ENCODE data around the gene SLC17A5.

Gene SLC17A5

GRCh38 chr6:73671911-73672685, 18.3 kb upstream of the SLC17A5 start:
- no peak overlapping the region for H3K56ac ChIP-seq (ENCODE audit: low read length)
- no CpG with 5 or more reads among the region's 8 CpGs for WGBS (ENCODE audit: extremely low coverage, insufficient coverage, low lambda C conversion rate)
- H3K79me2 ChIP-seq (ENCODE audit: control insufficient read depth, insufficient read depth, low read length), result no peaks in the 10 kb centered on the region
- H2BK120ac ChIP-seq (ENCODE audit: low read depth, low read length), result no peak overlapping the region
- no peak overlapping the region for H4K5ac ChIP-seq (ENCODE audit: low read length)
- no peak overlapping the region for H3K4me3 ChIP-seq (ENCODE audit: low read length)
- no peak overlapping the region for H3K4me2 ChIP-seq (ENCODE audit: low read length)
- H3K23ac ChIP-seq (ENCODE audit: low read length), result no peak overlapping the region
- no peak overlapping the region for H2AK5ac ChIP-seq (ENCODE audit: low read length)
- H3K18ac ChIP-seq (ENCODE audit: low read length), result no peak overlapping the region
- H3K27ac ChIP-seq (ENCODE audit: low read depth, low read length), result no peak overlapping the region
- no peaks in the 10 kb centered on the region for H3K36me3 ChIP-seq (ENCODE audit: control insufficient read depth, insufficient read depth, low read length)
- no peak overlapping the region for H3K4ac ChIP-seq (ENCODE audit: low read depth, low read length)
- no peak overlapping the region for H2BK5ac ChIP-seq (ENCODE audit: low read length)
- H2BK15ac ChIP-seq (replicated peaks; ENCODE audit: low read depth), result no peak overlapping the region
- DNase-seq, result no peak
- no peaks in the 10 kb centered on the region for H3K27me3 ChIP-seq (ENCODE audit: insufficient read depth, low read length, poor library complexity)
- H3K9ac ChIP-seq (ENCODE audit: low read length), result no peak overlapping the region
- H3K4me1 ChIP-seq (ENCODE audit: control insufficient read depth, low read depth, low read length), result no peaks in the 10 kb centered on the region
- no peaks in the 10 kb centered on the region for H3K79me1 ChIP-seq (ENCODE audit: low read length)
- H4K8ac ChIP-seq (ENCODE audit: low read depth, low read length), result no peak overlapping the region

GRCh38 chr6:73669005-73669404, 15.2 kb upstream of the SLC17A5 start:
- no CpG with 5 or more reads among the region's 1 CpG for WGBS (ENCODE audit: extremely low coverage, insufficient coverage, low lambda C conversion rate)
- Histone ChIP-seq H3K9ac (ENCODE audit: low read length) (no peak overlapping the region), H4K8ac (ENCODE audit: low read depth, low read length) (no peak overlapping the region), H3K18ac (ENCODE audit: low read length) (no peak overlapping the region), H2BK120ac (ENCODE audit: low read depth, low read length) (no peak overlapping the region), H3K79me2 (ENCODE audit: control insufficient read depth, insufficient read depth, low read length) (no peaks in the 10 kb centered on the region), H3K56ac (ENCODE audit: low read length) (no peak overlapping the region), H3K4me1 (ENCODE audit: control insufficient read depth, low read depth, low read length) (no peaks in the 10 kb centered on the region), H3K27me3 (ENCODE audit: insufficient read depth, low read length, poor library complexity) (no peaks in the 10 kb centered on the region), H3K4ac (ENCODE audit: low read depth, low read length) (no peak overlapping the region), H3K23ac (ENCODE audit: low read length) (no peak overlapping the region), H4K5ac (ENCODE audit: low read length) (no peak overlapping the region), H3K27ac (ENCODE audit: low read depth, low read length) (no peak overlapping the region), H2BK5ac (ENCODE audit: low read length) (no peak overlapping the region), H3K4me2 (ENCODE audit: low read length) (no peak overlapping the region), H2BK15ac (replicated peaks; ENCODE audit: low read depth) (no peak overlapping the region), H2AK5ac (ENCODE audit: low read length) (no peak overlapping the region), H3K79me1 (ENCODE audit: low read length) (no peaks in the 10 kb centered on the region), H3K36me3 (ENCODE audit: control insufficient read depth, insufficient read depth, low read length) (no peaks in the 10 kb centered on the region), H3K4me3 (ENCODE audit: low read length) (no peak overlapping the region)
- DNase-seq, result no peak

GRCh38 chr6:73667798-73668197, 14.0 kb upstream of the SLC17A5 start:
- Histone ChIP-seq H3K4ac (ENCODE audit: low read depth, low read length) (no peak overlapping the region), H2BK5ac (ENCODE audit: low read length) (no peak overlapping the region), H3K79me2 (ENCODE audit: control insufficient read depth, insufficient read depth, low read length) (no peaks in the 10 kb centered on the region), H3K4me3 (ENCODE audit: low read length) (no peak overlapping the region), H3K36me3 (ENCODE audit: control insufficient read depth, insufficient read depth, low read length) (no peaks in the 10 kb centered on the region), H2AK5ac (ENCODE audit: low read length) (no peak overlapping the region), H3K79me1 (ENCODE audit: low read length) (no peaks in the 10 kb centered on the region), H3K9ac (ENCODE audit: low read length) (no peak overlapping the region), H3K56ac (ENCODE audit: low read length) (no peak overlapping the region), H3K4me1 (ENCODE audit: control insufficient read depth, low read depth, low read length) (no peaks in the 10 kb centered on the region), H3K18ac (ENCODE audit: low read length) (no peak overlapping the region), H3K4me2 (ENCODE audit: low read length) (no peak overlapping the region), H3K23ac (ENCODE audit: low read length) (no peak overlapping the region), H2BK120ac (ENCODE audit: low read depth, low read length) (no peak overlapping the region), H4K8ac (ENCODE audit: low read depth, low read length) (no peak overlapping the region), H3K27me3 (ENCODE audit: insufficient read depth, low read length, poor library complexity) (no peaks in the 10 kb centered on the region), H2BK15ac (replicated peaks; ENCODE audit: low read depth) (no peak overlapping the region), H4K5ac (ENCODE audit: low read length) (no peak overlapping the region), H3K27ac (ENCODE audit: low read depth, low read length) (no peak overlapping the region)
- WGBS (ENCODE audit: extremely low coverage, insufficient coverage, low lambda C conversion rate), result no CpG with 5 or more reads among the region's 1 CpG
- no peak for DNase-seq

- H3K27ac ChIP-seq (ENCODE audit: low read depth, low read length), result no peak overlapping the region
- no peak for DNase-seq
Observed at GRCh38 chr6:73666393-73666792, 12.6 kb upstream of the SLC17A5 start.

GRCh38 chr6:73665686-73666319, 12.0 kb upstream of the SLC17A5 start:
- Histone ChIP-seq H4K5ac (ENCODE audit: low read length) (no peak overlapping the region), H2AK5ac (ENCODE audit: low read length) (no peak overlapping the region), H3K79me2 (ENCODE audit: control insufficient read depth, insufficient read depth, low read length) (no peaks in the 10 kb centered on the region), H3K79me1 (ENCODE audit: low read length) (no peaks in the 10 kb centered on the region), H3K56ac (ENCODE audit: low read length) (no peak overlapping the region), H3K4me1 (ENCODE audit: control insufficient read depth, low read depth, low read length) (no peaks in the 10 kb centered on the region), H3K27ac (ENCODE audit: low read depth, low read length) (no peak overlapping the region), H2BK5ac (ENCODE audit: low read length) (no peak overlapping the region), H3K23ac (ENCODE audit: low read length) (no peak overlapping the region), H2BK120ac (ENCODE audit: low read depth, low read length) (no peak overlapping the region), H3K4me3 (ENCODE audit: low read length) (no peak overlapping the region), H3K4ac (ENCODE audit: low read depth, low read length) (no peak overlapping the region), H3K18ac (ENCODE audit: low read length) (no peak overlapping the region), H3K4me2 (ENCODE audit: low read length) (no peak overlapping the region), H2BK15ac (replicated peaks; ENCODE audit: low read depth) (no peak overlapping the region), H3K27me3 (ENCODE audit: insufficient read depth, low read length, poor library complexity) (no peaks in the 10 kb centered on the region), H3K9ac (ENCODE audit: low read length) (no peak overlapping the region), H4K8ac (ENCODE audit: low read depth, low read length) (no peak overlapping the region), H3K36me3 (ENCODE audit: control insufficient read depth, insufficient read depth, low read length) (no peaks in the 10 kb centered on the region)
- no CpG with 5 or more reads among the region's 3 CpGs for WGBS (ENCODE audit: extremely low coverage, insufficient coverage, low lambda C conversion rate)
- DNase-seq, result no peak

More at GRCh38 chr6:73666393-73666792, 12.6 kb upstream of the SLC17A5 start:
- Histone ChIP-seq H3K56ac (ENCODE audit: low read length) (no peak overlapping the region), H3K4me2 (ENCODE audit: low read length) (no peak overlapping the region), H2AK5ac (ENCODE audit: low read length) (no peak overlapping the region), H3K4me1 (ENCODE audit: control insufficient read depth, low read depth, low read length) (no peaks in the 10 kb centered on the region), H3K4me3 (ENCODE audit: low read length) (no peak overlapping the region), H4K5ac (ENCODE audit: low read length) (no peak overlapping the region), H3K4ac (ENCODE audit: low read depth, low read length) (no peak overlapping the region), H3K79me1 (ENCODE audit: low read length) (no peaks in the 10 kb centered on the region), H3K36me3 (ENCODE audit: control insufficient read depth, insufficient read depth, low read length) (no peaks in the 10 kb centered on the region), H2BK5ac (ENCODE audit: low read length) (no peak overlapping the region), H3K18ac (ENCODE audit: low read length) (no peak overlapping the region), H3K79me2 (ENCODE audit: control insufficient read depth, insufficient read depth, low read length) (no peaks in the 10 kb centered on the region), H3K9ac (ENCODE audit: low read length) (no peak overlapping the region), H3K23ac (ENCODE audit: low read length) (no peak overlapping the region), H4K8ac (ENCODE audit: low read depth, low read length) (no peak overlapping the region), H3K27me3 (ENCODE audit: insufficient read depth, low read length, poor library complexity) (no peaks in the 10 kb centered on the region), H2BK120ac (ENCODE audit: low read depth, low read length) (no peak overlapping the region), H2BK15ac (replicated peaks; ENCODE audit: low read depth) (no peak overlapping the region)
- WGBS (ENCODE audit: extremely low coverage, insufficient coverage, low lambda C conversion rate), result no CpG with 5 or more reads among the region's 2 CpGs

Measured in mesendoderm (in vitro differentiated cells).